ENCODE results near the gene LRMDA.

The LRMDA gene

GRCh38 chr10:76554033-76554408, 1122.6 kb downstream of the LRMDA start:
- H3K4me1 Mint-ChIP-seq = peaks cover 81% of the 10 kb centered on the region
- TF ChIP-seq CTCF (IDR thresholded peaks at IDR 0.05) = no peak
- no peaks in the 10 kb centered on the region for H3K27me3 Mint-ChIP-seq (ENCODE audit: low read depth, poor library complexity)
- no peaks in the 10 kb centered on the region for H3K9me3 Mint-ChIP-seq
- no peaks in the 10 kb centered on the region for H3K36me3 Mint-ChIP-seq (ENCODE audit: low read depth)
- DNase-seq = no peak
- H3K4me3 Mint-ChIP-seq = no peak overlapping the region
- H3K27ac Mint-ChIP-seq = peak overlapping the region; percentile 90

DNA sequence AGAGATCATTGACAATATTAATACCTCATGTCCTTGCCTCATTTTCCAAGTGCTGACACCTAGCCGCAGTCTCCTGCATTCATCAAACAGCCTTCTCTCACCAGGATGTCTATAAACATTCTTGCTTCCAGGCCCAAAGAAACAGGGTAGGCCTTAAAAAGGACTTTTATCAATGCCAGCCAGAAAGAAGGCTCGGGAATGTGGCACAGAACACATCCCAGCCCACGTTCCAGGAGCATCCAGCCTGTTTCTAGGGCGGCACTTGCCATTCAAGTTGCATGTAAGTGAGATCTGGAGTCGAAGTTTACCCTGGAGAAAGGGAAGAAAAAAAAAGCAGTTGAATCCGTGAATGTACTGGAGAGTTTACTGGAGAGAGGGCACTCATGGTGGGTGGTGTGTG, 1123.1 kb downstream of the LRMDA start:
- H3K27ac Mint-ChIP-seq = no peak overlapping the region
- no peaks in the 10 kb centered on the region for H3K27me3 Mint-ChIP-seq (ENCODE audit: low read depth, poor library complexity)
- H3K36me3 Mint-ChIP-seq (ENCODE audit: low read depth) = no peaks in the 10 kb centered on the region
- no peak for DNase-seq
- H3K9me3 Mint-ChIP-seq = no peaks in the 10 kb centered on the region
- H3K4me1 Mint-ChIP-seq = peaks cover 81% of the 10 kb centered on the region
- H3K4me3 Mint-ChIP-seq = no peak overlapping the region
- TF ChIP-seq CTCF (IDR thresholded peaks at IDR 0.05) = no peak

- DNase-seq = no peak
- no peak overlapping the region for H3K27ac Mint-ChIP-seq
- H3K27me3 Mint-ChIP-seq (ENCODE audit: low read depth, poor library complexity) = no peaks in the 10 kb centered on the region
- TF ChIP-seq CTCF (IDR thresholded peaks at IDR 0.05) = no peak
- H3K36me3 Mint-ChIP-seq (ENCODE audit: low read depth) = no peaks in the 10 kb centered on the region
- no peak overlapping the region for H3K4me3 Mint-ChIP-seq
- H3K9me3 Mint-ChIP-seq = no peaks in the 10 kb centered on the region
- peaks cover 82% of the 10 kb centered on the region for H3K4me1 Mint-ChIP-seq
Observed at GRCh38 chr10:76555067-76555670, 1123.7 kb downstream of the LRMDA start.

GRCh38 chr10:76557366-76557765, 1125.9 kb downstream of the LRMDA start:
- Mint-ChIP-seq H3K4me1 (peaks cover 72% of the 10 kb centered on the region), H3K27me3 (ENCODE audit: low read depth, poor library complexity) (no peaks in the 10 kb centered on the region), H3K27ac (no peak overlapping the region), H3K36me3 (ENCODE audit: low read depth) (no peaks in the 10 kb centered on the region), H3K4me3 (no peak overlapping the region), H3K9me3 (no peaks in the 10 kb centered on the region)
- TF ChIP-seq CTCF (IDR thresholded peaks at IDR 0.05) = no peak
- peak; percentile 21 for DNase-seq

- Mint-ChIP-seq H3K27me3 (ENCODE audit: low read depth, poor library complexity) (no peaks in the 10 kb centered on the region), H3K9me3 (no peaks in the 10 kb centered on the region), H3K4me3 (no peak overlapping the region), H3K27ac (no peak overlapping the region), H3K4me1 (peaks cover 59% of the 10 kb centered on the region), H3K36me3 (ENCODE audit: low read depth) (no peaks in the 10 kb centered on the region)
- no peak for TF ChIP-seq CTCF (IDR thresholded peaks at IDR 0.05)
- no peak for DNase-seq
Observed at GRCh38 chr10:76558586-76558985, 1127.2 kb downstream of the LRMDA start.

Data from nephron progenitor cell (in vitro differentiated cells).